Neural progenitor cell (in vitro differentiated cells): ENCODE measurements around the gene TCF4. TPM values are rescaled to one million over a fixed set of nuclear protein-coding genes. Genes with fewer than 3 reads are reported as not detected.
A peak's percentile ranks its signal among the peaks of the same experiment; 100 is the strongest.

Experiments used
- DNase-seq: peaks from one replicate; pipeline ENCODE4 v3.0.0-alpha.2; 2016; ENCODE audit warnings: low spot score
- H2AFZ ChIP-seq: fragments of 200-600 bp; sonication (generic); replicated peaks from 2 replicates; pipeline ENCODE4 v1.6.1; 2016; ENCODE audit warnings: antibody characterized with exemption
- H3F3A ChIP-seq: fragments of 200-600 bp; sonication (generic); 2 replicates; pipeline ENCODE4 v1.6.1; 2016; ENCODE audit warnings: antibody characterized with exemption, low read depth
- H3K27ac ChIP-seq: fragments of 200-600 bp; sonication (generic); 2 replicates; pipeline ENCODE4 v1.5.1; 2016; ENCODE audit warnings: mild to moderate bottlenecking
- H3K27me3 ChIP-seq: fragments of 200-600 bp; sonication (generic); 2 replicates; pipeline ENCODE4 v1.6.1; 2016; ENCODE audit warnings: mild to moderate bottlenecking, moderate library complexity
- H3K36me3 ChIP-seq: fragments of 200-600 bp; sonication (generic); 2 replicates; pipeline ENCODE4 v1.5.1; 2016
- H3K4me1 ChIP-seq: fragments of 200-600 bp; sonication (generic); 2 replicates; pipeline ENCODE4 v1.6.1; 2016; ENCODE audit warnings: mixed run types
- H3K4me2 ChIP-seq: fragments of 200-600 bp; sonication (generic); 2 replicates; pipeline ENCODE4 v1.6.1; 2016
- H3K4me3 ChIP-seq: fragments of 200-600 bp; sonication (generic); 2 replicates; pipeline ENCODE4 v1.5.1; 2016
- H3K79me2 ChIP-seq: fragments of 200-600 bp; sonication (generic); 2 replicates; pipeline ENCODE4 v1.6.1; 2016; ENCODE audit warnings: low read depth
- H3K9ac ChIP-seq: fragments of 200-600 bp; sonication (generic); 2 replicates; pipeline ENCODE4 v1.6.1; 2016
- H3K9me3 ChIP-seq: fragments of 200-600 bp; sonication (generic); 2 replicates; pipeline ENCODE4 v1.5.1; 2016; ENCODE audit warnings: low read depth
- H4K20me1 ChIP-seq: fragments of 200-600 bp; sonication (generic); 2 replicates; pipeline ENCODE4 v1.6.1; 2016; ENCODE audit warnings: low read depth
- H3K27ac Mint-ChIP-seq: 3 replicates; pipeline ENCODE4 v1.8.0; 2021; ENCODE audit warnings: mixed read lengths
- H3K27me3 Mint-ChIP-seq: 2 replicates; pipeline ENCODE4 v1.8.0; 2022; ENCODE audit warnings: low read depth, mild to moderate bottlenecking, inconsistent platforms, moderate library complexity, mixed read lengths; ENCODE audit not compliant: insufficient read depth
- H3K36me3 Mint-ChIP-seq: 3 replicates; pipeline ENCODE4 v1.8.0; 2021; ENCODE audit warnings: mixed read lengths
- H3K4me1 Mint-ChIP-seq: 3 replicates; pipeline ENCODE4 v1.8.0; 2021; ENCODE audit warnings: mixed read lengths
- H3K4me3 Mint-ChIP-seq: 3 replicates; pipeline ENCODE4 v1.8.0; 2021; ENCODE audit warnings: mild to moderate bottlenecking, moderate library complexity, mixed read lengths
- H3K9me3 Mint-ChIP-seq: 3 replicates; pipeline ENCODE4 v1.8.0; 2020; ENCODE audit warnings: mixed read lengths
- EZH2 ChIP-seq: fragments of 200-600 bp; sonication (generic); IDR thresholded peaks from 2 replicates; pipeline ENCODE4 v1.6.1; 2017; ENCODE audit warnings: antibody characterized with exemption, mild to moderate bottlenecking, moderate library complexity
- EZH2phosphoT487 ChIP-seq: fragments of 200-600 bp; sonication (generic); IDR thresholded peaks from 2 replicates; pipeline ENCODE4 v1.6.1; 2017; ENCODE audit warnings: antibody characterized with exemption
- total RNA-seq: library from RNA; depleted of rRNA; stranded (reverse); fragments of >200 nt; gene quantifications from 2 replicates; pipeline ENCODE4 v1.2.3, GENCODE V29; 2015; ENCODE audit warnings: low replicate concordance
- TF ChIP-seq, protein P1 (sequence below): fragments of 200-600 bp; sonication (generic); IDR thresholded peaks from 2 replicates; pipeline ENCODE4 v1.5.1; 2017; ENCODE audit warnings: antibody characterized with exemption, mild to moderate bottlenecking

TCF4 gene
- total RNA-seq, 1 donor from 2014 or later: 161 TPM

DNA sequence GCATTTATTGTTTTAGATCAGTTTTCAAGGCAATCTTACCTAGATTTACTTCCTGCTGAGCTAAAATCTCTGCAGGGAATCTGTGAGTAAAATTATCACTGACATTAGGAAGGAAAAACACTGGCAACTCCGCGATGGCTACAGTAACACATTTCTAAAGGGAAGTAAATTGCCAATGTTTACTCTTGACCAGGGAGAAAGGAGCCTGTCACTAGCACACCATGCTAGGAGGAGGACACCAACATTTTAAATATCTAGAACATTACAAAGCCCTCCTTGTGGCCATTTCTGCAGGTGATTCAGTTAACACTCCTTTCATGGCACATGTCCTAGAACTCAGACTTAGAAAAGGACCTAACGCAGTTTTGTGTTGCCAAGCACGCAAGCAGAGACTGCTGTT is 58.4 kb downstream of the TCF4 start:
- H3K27me3 Mint-ChIP-seq: no peaks in the 10 kb centered on the region
- no peaks in the 10 kb centered on the region for H3K9me3 ChIP-seq
- H3K4me2 ChIP-seq: no peak overlapping the region
- no peak overlapping the region for H2AFZ ChIP-seq
- H3K27ac Mint-ChIP-seq: no peak overlapping the region
- TF ChIP-seq, protein P1, sequence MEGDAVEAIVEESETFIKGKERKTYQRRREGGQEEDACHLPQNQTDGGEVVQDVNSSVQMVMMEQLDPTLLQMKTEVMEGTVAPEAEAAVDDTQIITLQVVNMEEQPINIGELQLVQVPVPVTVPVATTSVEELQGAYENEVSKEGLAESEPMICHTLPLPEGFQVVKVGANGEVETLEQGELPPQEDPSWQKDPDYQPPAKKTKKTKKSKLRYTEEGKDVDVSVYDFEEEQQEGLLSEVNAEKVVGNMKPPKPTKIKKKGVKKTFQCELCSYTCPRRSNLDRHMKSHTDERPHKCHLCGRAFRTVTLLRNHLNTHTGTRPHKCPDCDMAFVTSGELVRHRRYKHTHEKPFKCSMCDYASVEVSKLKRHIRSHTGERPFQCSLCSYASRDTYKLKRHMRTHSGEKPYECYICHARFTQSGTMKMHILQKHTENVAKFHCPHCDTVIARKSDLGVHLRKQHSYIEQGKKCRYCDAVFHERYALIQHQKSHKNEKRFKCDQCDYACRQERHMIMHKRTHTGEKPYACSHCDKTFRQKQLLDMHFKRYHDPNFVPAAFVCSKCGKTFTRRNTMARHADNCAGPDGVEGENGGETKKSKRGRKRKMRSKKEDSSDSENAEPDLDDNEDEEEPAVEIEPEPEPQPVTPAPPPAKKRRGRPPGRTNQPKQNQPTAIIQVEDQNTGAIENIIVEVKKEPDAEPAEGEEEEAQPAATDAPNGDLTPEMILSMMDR: no peak
- no peak for TF ChIP-seq EZH2
- no peak for TF ChIP-seq EZH2phosphoT487
- H3F3A ChIP-seq: peaks cover 34% of the 10 kb centered on the region
- peaks cover 40% of the 10 kb centered on the region for H3K36me3 Mint-ChIP-seq
- H3K27ac ChIP-seq: no peak overlapping the region
- H4K20me1 ChIP-seq: peaks cover 100% of the 10 kb centered on the region
- H3K79me2 ChIP-seq: peaks cover 100% of the 10 kb centered on the region
- H3K4me1 Mint-ChIP-seq: peaks cover 16% of the 10 kb centered on the region
- H3K4me3 ChIP-seq: no peak overlapping the region
- DNase-seq: no peak
- H3K4me3 Mint-ChIP-seq: no peak overlapping the region
- H3K9me3 Mint-ChIP-seq: no peaks in the 10 kb centered on the region
- no peaks in the 10 kb centered on the region for H3K27me3 ChIP-seq
- no peak overlapping the region for H3K9ac ChIP-seq
- no peaks in the 10 kb centered on the region for H3K36me3 ChIP-seq
- H3K4me1 ChIP-seq: peaks cover 50% of the 10 kb centered on the region

DNA sequence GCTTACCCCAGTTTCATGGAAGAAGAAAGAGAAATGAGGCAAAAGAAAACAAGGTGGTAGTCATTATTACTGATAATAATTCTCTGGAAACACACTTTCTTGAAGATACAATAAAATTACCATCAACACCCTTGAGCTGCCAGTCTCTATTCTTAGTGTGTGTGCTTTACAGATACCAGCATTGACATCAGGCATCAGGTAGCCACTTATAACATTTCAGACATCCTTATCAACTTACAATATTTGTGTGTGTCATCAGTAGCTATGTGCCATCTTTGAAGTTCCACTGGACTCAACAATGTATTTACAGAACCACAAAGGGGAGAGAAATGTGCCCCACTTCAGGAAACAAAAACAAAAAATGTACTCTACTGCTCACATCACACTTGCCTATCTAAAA is 62.1 kb downstream of the TCF4 start:
- H3K4me3 ChIP-seq: no peak overlapping the region
- H3K79me2 ChIP-seq: peaks cover 100% of the 10 kb centered on the region
- H3K36me3 Mint-ChIP-seq: peaks cover 27% of the 10 kb centered on the region
- H3K4me2 ChIP-seq: no peak overlapping the region
- DNase-seq: no peak
- no peak for TF ChIP-seq EZH2
- TF ChIP-seq, protein P1: no peak
- TF ChIP-seq EZH2phosphoT487: no peak
- H3K4me3 Mint-ChIP-seq: no peak overlapping the region
- H3K27ac Mint-ChIP-seq: no peak overlapping the region
- H3K27ac ChIP-seq: no peak overlapping the region
- no peaks in the 10 kb centered on the region for H3K36me3 ChIP-seq
- no peaks in the 10 kb centered on the region for H3K9me3 ChIP-seq
- H3K9me3 Mint-ChIP-seq: no peaks in the 10 kb centered on the region
- no peaks in the 10 kb centered on the region for H3K27me3 ChIP-seq
- peaks cover 100% of the 10 kb centered on the region for H4K20me1 ChIP-seq
- H3K4me1 Mint-ChIP-seq: peaks cover 17% of the 10 kb centered on the region
- H3K9ac ChIP-seq: no peak overlapping the region
- H3F3A ChIP-seq: peaks cover 28% of the 10 kb centered on the region
- H3K27me3 Mint-ChIP-seq: no peaks in the 10 kb centered on the region
- H3K4me1 ChIP-seq: peaks cover 46% of the 10 kb centered on the region
- no peak overlapping the region for H2AFZ ChIP-seq

DNA sequence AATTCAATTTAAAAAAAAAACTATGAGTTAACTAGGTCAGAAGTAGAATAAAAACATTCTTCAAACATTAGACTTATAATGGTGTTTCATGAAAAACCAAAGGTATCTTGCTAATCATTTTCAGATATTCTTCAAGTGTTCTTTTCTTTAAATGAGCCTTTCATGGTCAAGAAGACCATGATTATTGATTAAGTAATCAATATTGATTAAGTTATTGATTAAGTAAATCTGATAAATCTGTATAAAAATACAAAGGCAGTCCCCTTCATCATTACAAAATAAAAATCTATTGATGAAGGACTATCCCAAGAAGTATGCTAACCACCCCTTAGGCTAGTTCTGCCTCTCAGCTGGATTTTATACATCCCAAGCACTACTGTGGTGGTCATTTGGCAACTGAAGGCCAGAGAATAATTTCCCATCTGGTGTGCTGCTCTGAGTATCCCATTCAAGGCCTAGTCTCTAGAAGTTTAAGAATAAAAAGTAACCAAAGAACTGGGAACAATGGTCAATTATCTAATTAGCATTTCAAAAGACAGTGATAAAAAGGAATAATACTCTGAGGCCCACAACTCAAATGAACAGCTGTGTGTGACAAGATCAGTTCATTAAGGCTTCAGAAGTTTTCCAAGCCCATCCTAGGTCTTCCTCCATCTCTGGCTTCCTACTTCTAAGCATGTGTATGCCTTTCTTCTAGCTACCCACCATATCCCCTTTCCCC is 63.5 kb downstream of the TCF4 start:
- Histone ChIP-seq H2AFZ (no peak overlapping the region), H3K4me1 (peaks cover 34% of the 10 kb centered on the region), H4K20me1 (peaks cover 99% of the 10 kb centered on the region), H3K36me3 (no peaks in the 10 kb centered on the region), H3K27me3 (no peaks in the 10 kb centered on the region), H3F3A (peaks cover 28% of the 10 kb centered on the region), H3K79me2 (peaks cover 100% of the 10 kb centered on the region), H3K9me3 (no peaks in the 10 kb centered on the region), H3K27ac (no peak overlapping the region), H3K4me3 (no peak overlapping the region), H3K4me2 (peak overlapping the region; percentile 53), H3K9ac (no peak overlapping the region)
- Mint-ChIP-seq H3K9me3 (no peaks in the 10 kb centered on the region), H3K27me3 (no peaks in the 10 kb centered on the region), H3K4me1 (peaks cover 11% of the 10 kb centered on the region), H3K36me3 (peaks cover 28% of the 10 kb centered on the region), H3K27ac (no peak overlapping the region), H3K4me3 (no peak overlapping the region)
- TF ChIP-seq EZH2: no peak
- TF ChIP-seq EZH2phosphoT487: peak; percentile 69
- DNase-seq: peak; percentile 50

DNA sequence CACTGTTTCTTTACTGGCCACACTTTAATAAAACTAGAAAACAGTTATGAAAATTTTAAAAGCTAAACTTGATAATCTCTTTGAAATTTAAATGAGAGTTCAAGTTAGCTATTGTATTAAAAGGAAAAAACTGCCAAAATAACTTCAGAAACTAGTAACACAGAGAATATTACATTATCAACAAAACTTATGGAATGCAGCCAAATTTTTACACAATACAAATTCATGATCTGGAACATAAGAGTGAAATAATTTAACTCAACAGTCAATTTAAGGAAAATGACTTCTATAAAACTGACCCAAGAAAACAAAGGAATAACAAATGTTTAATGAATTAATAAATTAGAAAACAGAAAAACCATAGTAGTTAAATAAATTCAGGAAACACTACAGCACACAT is 65.0 kb downstream of the TCF4 start:
- peaks cover 28% of the 10 kb centered on the region for H3F3A ChIP-seq
- H2AFZ ChIP-seq: no peak overlapping the region
- H3K4me2 ChIP-seq: no peak overlapping the region
- H4K20me1 ChIP-seq: peaks cover 94% of the 10 kb centered on the region
- peaks cover 33% of the 10 kb centered on the region for H3K4me1 ChIP-seq
- no peaks in the 10 kb centered on the region for H3K27me3 ChIP-seq
- no peak for TF ChIP-seq EZH2
- no peak for TF ChIP-seq EZH2phosphoT487
- TF ChIP-seq, protein P1: no peak
- no peak overlapping the region for H3K27ac ChIP-seq
- no peak for DNase-seq
- H3K36me3 ChIP-seq: peaks cover 2% of the 10 kb centered on the region
- H3K79me2 ChIP-seq: peaks cover 100% of the 10 kb centered on the region
- no peaks in the 10 kb centered on the region for H3K27me3 Mint-ChIP-seq
- H3K9me3 Mint-ChIP-seq: no peaks in the 10 kb centered on the region
- no peaks in the 10 kb centered on the region for H3K9me3 ChIP-seq
- peaks cover 34% of the 10 kb centered on the region for H3K36me3 Mint-ChIP-seq
- H3K4me3 Mint-ChIP-seq: no peak overlapping the region
- H3K4me1 Mint-ChIP-seq: peaks cover 11% of the 10 kb centered on the region
- H3K4me3 ChIP-seq: no peak overlapping the region
- no peak overlapping the region for H3K27ac Mint-ChIP-seq
- no peak overlapping the region for H3K9ac ChIP-seq
